Stimulated activated CD8-positive, alpha-beta memory T cell treated with anti-CD3 and anti-CD28 coated beads, Interleukin-2, amount 100 ng/mL, for 1 hour (primary cell): ENCODE results near the gene SH2B2.
"Not testable (repeated sequence)": the region's sequence is repeated elsewhere in the genome, so short reads cannot be mapped to it uniquely, and the experiment has no call there.

Source experiments
- DNase-seq, 2 donors: peaks; one replicate each; pipeline ENCODE4 v3.0.0-alpha.2; 2020; ENCODE audit warnings: low read depth in 2 of 2

SH2B2 gene

DNA sequence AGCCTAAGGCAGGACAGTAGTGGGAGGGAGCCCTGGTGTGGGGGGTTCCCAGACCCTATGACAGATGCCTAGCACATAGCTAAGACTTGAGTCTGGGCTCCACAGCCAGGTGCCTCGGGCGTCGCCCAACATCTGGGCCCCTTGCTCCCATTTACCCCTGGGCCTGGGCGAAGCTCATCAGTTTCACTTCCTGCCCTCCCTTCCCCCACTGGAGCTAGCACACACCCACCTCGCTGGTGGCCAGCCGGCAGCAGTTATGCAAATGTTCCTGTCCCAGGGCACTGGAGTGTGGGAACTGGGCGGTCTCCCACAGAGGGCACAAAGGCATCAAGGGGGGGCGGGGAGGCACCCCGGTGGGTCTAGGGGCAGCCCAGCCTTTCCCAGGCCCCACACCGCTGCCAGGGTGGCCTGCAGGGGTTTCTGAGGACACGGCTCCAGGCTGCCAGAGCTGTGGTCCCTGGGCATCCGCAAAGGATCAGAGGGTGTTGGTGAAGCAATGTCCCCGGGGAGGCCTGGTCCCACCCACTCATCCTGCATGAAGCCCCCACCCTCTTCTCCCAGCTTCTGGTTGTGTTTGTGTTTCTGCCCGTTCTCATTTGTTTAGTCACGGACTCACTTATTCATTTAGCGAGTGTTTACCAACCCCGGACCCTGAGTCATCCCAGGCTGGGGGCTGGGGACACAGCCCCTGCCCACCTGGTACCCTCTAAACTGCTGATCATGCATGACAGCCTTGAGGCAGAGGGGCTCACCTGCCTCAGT lies 20.4 kb downstream of the SH2B2 start:
- DNase-seq, result no peak

DNA sequence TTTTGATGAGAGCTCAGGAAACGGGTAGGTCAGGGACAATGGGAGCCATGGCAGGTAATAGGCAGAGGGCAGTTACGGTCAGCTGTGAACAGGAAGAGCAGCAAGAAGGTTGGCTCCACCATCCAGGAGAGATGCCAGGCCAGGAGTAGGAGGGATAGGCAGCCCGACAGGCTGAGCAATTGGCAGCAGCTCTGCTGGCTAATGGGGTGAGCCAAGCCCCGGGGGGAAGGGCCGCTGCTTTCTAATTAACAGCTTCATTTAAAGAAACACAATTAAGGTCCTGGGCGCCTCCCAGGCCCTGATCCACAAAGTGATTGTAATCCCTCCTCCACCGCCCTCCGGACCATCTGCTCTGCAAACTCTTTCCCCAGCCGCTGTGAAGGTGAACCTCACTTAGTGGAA lies 23.7 kb downstream of the SH2B2 start:
- DNase-seq, result no peak

DNA sequence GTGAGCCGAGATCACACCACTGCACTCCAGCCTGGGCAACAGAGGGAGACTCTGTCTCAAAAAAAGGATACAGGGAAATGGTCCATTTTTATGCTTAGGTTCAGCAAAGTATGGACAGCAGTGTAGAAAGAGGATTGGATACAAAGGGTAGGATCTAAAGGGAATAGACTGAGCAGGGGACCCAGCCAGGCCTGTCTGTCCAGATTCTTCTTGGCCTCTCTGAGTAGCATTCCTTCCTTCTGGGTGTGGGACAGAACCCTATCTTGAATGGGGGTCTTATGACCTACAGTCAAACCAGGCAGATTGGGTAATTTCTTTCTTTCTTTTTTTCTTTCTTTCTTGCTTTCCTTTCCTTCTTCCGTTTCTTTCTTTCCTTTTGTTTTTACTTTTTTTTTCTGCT lies 25.6 kb downstream of the SH2B2 start:
- DNase-seq, result no peak

DNA sequence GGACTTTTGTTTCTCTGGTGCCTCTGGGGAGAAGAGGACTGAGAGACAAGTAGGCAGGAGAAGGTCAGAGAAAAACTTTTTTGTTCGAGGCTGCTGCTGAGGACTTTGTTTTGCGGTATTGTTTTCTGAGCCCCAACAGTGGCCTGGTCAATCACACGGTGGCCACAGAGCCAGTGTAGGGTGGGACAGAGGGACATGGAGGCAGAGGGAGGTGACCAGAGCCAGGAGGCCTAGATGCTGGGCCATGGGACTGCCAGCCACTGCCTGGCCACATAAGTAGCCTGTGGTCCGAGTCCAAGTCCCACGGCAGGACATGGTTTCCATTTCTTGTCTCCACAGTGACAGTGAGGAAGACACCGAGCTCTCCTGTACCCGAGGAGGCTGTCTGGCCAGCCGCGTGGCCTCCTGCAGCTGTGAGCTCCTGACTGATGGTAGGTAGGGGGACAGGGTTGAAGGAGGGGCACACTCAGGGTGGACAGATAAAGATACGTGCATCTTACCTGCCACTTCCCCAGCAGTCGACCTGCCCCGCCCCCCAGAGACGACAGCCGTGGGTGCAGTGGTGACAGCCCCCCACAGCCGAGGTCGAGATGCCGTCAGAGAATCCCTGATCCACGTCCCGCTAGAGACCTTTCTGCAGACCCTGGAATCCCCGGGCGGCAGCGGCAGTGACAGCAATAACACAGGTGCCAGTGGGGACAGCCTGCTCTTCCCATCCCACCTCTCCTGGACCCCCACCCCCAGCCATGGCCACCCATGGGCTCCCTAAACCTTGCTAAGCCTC lies 27.5 kb downstream of the SH2B2 start:
- DNase-seq, result no peak

DNA sequence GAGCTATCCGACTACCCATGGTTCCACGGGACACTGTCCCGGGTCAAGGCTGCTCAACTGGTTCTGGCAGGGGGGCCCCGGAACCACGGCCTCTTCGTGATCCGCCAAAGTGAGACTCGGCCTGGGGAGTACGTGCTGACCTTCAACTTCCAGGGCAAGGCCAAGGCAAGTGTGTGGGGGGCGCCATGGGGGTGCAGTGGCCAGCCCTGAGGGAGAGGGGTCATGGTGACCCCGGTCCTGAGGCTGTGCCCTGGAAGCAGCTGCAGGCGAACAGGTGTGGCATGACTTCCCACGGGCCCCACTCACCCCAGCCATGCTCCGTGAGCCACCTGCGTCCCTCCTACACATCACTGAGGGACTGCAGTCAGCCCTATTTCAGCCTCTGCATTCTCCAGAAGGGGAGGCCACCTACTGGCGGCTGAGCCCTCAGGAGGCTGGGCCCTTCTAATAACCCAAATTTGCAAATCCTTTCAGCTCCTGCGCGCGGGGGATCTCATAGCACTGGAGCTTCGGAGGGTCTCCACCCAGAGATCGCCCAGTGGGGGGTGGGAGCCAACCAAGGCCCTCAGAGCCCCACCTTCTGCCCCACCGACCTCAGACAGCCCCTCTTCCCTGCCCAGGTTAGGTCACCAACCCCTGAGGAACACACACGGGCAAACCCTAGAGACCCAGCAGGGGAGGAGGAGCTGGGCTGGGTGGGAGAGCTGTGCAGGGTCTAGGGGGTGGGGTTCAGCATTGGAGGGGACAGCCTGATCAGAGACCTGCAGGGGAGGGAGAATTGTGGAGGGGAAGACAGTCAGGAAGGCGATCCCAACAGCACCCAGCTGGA lies 30.8 kb downstream of the SH2B2 start:
- no peak for DNase-seq

DNA sequence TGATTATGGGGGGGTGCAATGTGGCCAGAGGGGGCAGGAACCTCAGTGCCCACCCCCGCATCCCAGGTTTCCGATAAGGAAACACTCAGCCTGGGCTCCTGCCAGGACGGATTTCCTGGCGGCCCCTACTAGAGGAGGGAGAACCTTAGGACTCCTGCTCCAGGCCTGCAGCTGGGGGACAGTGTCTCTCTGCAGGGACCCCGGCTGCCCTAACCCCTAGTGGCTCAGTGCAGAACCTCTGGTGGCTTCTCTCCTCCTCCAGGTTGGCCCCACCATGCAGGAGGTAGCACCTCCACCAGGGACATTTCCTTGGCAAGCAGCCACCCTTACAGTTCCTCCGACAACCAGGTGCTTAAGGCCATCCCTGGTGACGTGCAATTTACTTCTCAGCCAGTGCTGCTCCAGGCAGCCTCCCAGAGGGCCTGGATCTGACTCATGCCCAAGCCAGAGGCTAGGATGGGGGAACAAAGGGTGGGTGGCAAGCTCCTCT lies 31.9 kb downstream of the SH2B2 start:
- DNase-seq, result no peak

DNA sequence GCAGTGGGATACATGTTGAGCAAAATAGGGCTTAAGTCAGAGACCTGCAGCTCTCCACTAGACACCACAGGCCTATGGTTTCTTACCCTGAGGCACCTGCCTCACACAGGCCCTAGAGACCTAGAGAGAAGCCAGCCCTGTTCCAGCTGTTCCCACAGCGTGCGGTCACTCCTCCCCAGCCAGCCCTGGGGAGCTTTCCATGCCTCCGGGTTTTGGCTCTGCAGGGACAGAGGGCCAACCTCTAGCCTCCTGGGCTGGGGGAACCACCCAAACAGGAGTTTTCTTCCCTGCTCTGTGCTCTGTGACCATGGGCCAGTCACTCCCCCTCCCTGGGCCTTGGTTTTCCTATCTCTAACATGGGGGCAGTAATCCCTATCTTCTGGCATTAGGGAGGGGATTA lies 33.0 kb downstream of the SH2B2 start:
- DNase-seq, result no peak

DNA sequence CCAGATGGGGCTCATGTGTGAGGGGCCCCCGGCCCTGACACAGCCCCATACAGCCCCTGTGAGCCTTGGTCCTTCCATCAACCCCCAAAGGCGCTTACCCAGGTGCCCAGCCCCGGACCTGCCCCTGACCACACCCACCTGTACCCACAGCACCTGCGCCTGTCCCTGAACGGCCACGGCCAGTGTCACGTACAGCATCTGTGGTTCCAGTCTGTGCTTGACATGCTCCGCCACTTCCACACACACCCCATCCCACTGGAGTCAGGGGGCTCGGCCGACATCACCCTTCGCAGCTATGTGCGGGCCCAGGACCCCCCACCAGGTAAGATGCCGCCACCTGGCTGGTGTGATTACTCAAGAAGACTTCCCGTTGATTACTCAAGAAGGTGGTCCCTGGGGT lies 33.5 kb downstream of the SH2B2 start:
- DNase-seq, result no peak

DNA sequence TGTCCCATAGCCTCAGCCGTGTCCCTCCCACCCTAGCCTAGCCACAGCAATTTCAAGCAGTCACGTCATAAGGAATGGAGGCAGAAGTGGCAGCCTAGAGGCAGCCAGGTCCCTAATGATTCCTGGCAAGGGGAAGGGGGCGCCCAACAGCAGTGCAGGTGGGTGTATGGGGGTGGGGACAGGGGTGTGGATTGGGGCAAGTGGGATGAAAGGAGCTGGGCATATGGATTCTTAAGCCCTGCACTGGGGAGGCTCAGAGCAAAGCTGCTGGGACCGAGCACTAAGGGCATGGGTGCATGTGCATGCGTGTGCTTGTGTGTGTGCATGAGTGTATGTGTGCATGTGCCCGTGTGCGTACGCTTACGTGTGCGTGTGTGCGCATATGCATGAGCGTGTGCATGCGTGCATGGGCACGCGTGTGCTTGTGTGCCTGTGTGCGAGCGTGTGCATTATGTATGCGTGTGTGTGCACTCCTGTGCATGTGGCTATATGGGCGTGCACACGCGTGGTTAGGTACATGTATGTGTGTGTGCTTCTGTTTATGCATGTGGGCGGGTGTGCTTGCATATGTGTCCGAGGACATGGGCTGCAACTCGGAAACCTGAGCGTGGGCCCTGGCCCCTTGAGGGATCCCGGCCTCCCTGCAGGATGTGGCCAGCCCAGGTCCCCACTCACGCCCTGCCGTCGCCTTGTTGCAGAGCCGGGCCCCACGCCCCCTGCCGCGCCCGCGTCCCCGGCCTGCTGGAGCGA lies 34.1 kb downstream of the SH2B2 start:
- no peak for DNase-seq

DNA sequence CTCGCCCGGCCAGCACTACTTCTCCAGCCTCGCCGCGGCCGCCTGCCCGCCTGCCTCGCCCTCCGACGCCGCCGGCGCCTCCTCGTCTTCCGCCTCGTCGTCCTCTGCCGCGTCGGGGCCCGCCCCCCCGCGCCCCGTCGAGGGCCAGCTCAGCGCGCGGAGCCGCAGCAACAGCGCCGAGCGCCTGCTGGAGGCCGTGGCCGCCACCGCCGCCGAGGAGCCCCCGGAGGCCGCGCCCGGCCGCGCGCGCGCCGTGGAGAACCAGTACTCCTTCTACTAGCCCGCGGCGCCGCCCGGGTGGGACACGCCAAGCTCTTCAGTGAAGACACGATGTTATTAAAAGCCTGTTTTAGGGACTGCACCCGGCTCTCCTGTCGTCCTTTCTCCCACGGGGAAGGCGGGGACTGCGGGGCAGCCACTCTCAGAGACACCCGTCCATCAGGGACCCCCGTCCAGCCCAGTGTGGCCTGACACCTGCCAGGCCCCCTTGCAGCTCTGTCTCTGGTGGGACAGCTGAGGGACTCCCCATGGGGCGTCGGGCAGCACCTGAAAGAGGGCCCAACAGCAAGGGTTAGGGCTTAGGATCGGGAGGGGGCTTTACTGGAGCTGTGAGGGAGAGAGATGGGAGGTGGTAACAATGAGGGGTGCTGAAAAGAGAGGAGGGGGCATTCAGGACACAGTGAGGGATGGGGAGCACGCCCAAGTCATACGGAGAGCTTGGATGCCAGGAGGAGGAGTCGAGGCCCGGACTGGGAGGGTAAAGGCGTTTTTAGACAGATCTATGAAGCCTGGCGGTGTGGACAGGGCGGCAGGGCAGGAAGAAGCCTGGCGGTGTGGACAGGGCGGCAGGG lies 34.9 kb downstream of the SH2B2 start:
- DNase-seq, result no peak

DNA sequence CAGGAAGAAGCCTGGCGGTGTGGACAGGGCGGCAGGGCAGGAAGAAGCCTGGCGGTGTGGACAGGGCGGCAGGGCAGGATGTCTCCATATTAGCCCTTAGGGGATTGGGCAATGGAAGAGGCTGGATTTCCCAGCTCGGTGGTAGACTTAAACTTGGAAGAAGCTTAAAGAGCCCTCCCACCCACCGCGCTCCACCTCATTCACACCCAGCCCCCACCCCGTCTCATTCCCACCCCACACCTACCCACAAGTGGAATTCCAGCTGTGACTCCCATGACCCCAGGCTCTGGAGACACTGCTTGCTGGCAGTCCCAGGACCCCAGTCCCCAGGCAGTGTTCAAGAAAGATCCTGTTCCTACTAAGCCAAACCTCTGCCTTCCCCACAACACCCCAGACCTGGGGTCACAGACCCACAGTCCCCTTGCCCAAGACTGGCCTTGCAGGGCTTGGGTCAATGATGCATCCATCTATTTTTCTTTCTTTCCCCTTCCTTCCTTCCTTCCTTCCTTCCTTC lies 35.6 kb downstream of the SH2B2 start:
- no peak for DNase-seq

DNA sequence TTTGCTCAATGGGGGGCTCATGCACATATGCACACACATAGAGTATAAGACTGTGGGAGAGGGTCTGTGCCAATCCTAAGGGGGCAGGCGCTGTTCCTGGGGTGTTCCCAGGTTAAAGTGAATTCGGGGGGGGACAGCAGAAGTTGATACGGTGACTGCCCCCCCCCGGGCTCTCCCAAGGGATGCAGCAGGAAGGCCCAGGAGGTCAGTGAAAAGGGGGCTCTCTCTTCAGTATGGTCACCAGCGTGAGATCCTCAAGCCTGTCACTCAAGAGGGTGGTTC lies 37.2 kb downstream of the SH2B2 start:
- no peak for DNase-seq

DNA sequence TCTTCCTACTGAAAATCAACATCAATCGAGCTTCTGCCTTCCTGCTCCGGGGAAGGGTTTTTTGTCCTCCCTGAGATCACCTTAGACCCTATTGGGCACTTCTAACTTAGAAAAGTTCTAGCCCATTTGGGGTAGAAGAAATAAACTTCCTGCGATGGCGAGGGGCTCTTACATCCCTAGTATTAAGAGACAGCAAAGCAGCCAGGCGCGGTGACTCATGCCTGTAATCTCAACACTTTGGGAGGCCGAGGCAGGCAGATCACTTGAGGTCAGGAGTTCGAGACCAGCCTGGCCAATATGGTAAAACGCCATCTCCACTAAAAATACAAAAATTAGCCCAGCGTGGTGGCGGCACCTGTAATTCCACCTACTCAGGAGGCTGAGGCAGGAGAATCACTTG lies 38.4 kb downstream of the SH2B2 start:
- DNase-seq, result not testable (repeated sequence)

DNA sequence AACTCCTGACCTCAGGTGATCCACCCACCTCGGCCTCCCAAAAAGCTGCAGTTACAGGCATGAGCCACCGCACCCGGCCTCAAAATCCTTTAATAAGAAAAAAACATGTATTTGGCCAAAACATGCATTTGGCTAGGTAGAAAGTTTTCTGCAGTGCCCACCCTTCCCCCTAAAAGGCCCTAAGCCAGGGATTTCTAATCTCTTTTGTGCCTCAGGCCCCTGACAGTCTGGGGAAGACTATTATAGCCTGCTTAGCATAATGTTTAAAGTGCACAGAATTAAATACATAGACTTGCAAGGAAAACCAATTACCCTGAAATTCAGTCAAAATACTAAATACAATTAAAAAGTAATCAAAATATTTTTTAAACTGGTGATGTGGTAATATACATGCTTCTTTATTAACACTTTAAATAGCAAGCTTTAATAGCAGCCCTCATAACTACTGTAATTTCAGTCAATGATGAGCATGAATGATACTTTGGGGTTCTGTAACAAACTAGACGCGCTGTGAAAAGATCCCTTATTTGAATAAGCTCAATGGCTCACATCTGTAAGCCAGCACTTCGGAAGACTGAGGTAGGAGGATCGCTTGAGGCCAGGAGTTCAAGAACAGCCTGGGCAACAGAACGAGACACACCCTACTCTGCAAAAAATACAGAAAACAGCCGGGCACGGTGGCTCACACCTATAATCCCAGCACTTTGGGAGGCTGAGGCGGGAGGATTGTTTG lies 39.7 kb downstream of the SH2B2 start:
- no peak for DNase-seq

DNA sequence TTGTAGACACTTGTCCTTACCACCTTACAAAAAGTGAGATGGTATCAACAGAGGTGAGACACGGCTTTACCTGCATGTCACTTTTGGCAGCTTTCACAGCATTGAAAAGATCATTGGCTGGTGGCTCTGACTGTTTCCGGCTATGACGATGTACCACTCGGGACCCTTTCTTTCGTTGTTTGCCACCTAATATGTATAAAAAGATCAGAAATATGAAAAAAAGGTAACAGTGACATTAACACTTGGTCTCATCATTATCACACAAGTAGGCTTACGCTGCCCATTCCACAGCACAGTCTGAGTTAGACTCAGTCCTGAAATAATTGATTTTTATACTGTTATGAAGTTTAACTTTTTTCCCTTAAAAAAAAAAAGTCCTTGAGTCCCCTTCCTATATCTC lies 40.5 kb downstream of the SH2B2 start:
- DNase-seq, result not testable (repeated sequence)

DNA sequence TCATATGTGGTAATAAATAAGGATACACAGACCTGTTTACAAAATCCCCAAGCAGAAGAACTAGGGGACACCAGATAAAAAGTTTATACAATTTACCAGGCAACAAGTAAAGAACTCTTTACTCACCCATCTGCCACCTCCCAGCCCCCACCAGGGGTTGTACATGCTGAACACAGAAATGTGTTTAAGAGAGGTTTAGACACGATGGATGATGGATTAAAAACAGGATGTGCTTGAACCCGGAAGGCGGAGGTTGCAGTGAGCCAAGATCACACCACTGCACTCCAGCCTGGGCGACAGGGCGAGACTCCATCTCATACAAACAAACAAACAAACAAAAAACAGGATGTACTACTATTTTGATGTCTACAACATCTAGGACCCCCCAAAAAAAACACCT lies 42.2 kb downstream of the SH2B2 start:
- DNase-seq, result not testable (repeated sequence)

DNA sequence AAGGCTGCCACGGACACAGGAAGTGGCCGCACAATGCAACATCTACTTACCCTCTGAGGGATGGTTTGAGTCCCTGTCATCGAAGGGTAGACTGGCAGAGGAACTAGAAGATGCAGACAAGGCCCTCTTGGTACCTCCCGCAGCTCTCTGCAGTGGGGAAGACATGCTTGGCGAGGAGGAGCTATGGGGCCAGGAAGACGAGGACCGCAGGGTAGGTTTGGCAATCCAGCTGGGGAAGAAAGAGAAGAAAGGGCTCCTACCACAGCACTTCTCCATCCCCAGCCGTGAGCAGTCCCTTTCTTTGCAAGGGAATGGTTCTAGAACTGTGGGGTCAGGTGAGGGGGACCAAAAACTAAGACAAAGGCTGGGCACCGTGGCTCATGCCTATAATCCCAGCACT lies 42.7 kb downstream of the SH2B2 start:
- not testable (repeated sequence) for DNase-seq

DNA sequence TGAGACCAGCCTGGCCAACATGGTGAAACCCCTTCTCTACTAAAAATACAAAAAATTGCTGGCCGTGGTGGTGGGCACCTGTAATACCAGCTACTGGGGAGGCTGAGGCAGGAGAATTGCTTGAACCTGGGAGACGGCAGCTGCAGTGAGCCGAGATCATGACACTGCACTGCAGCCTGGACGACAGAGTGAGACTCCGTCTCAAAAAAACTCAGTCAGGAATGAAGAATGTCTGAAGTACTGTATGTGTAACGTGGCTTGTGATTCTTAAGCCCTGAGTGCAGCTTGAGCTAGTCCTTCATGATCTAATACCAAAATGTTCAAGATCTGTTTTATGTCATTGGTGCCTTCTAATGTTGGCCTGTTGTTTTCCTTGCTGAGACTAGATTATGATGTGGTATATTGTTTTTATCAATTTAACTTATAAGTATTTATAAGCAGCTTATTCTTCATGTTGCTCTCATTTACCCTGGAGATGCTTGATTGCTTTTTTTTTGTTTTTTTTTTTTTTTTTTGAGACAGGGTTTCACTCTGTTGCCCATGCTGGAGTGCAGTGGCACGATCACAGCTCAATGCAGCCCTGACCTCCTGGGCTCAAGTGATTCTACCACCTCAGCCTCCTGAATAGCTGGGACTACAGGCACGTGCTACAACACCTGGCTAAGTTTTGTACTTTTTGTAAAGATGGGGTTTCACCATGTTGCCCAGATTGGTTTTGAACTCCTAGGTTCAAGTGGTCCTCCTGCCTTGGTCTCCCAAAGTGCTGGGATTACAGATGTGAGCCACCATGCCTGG lies 44.2 kb downstream of the SH2B2 start:
- not testable (repeated sequence) for DNase-seq

DNA sequence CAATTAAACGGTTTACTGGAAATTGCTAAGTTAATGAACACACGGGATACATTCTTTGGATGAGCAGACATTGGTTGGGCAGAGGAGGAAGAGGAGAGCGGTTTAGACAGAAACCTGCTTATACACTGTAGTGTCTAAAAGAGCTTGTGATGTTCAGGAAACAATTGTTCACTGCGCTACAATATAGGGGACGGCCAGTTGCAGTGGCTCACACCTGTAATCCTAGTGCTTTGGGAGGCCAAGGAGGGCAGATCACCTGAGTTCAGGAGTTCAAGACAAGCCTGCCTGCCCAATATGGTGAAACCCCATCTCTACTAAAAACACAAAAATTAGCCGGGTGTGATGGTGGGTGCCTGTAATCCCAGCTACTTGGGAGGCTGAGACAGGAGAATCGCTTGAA lies 48.9 kb downstream of the SH2B2 start:
- DNase-seq, result not testable (repeated sequence)
